NCI-H345 treated with DMSO at 0.1 percent for 48 hours (cell line): ENCODE measurements around the gene SYT1.

Source experiments
- DNase-seq: peaks from one replicate; lab custom pipeline; 2025; ENCODE audit not compliant: unreplicated experiment; lab: John Stamatoyannopoulos, UW

Gene SYT1

GRCh38 chr12:79053394-79053793 is 188.8 kb downstream of the SYT1 start:
- no peak for DNase-seq

GRCh38 chr12:79055926-79056674 is 191.5 kb downstream of the SYT1 start:
- no peak for DNase-seq

GRCh38 chr12:79056775-79057174 is 192.2 kb downstream of the SYT1 start:
- no peak for DNase-seq

- no peak for DNase-seq
Observed at GRCh38 chr12:79057540-79057939, 193.0 kb downstream of the SYT1 start.

GRCh38 chr12:79058342-79058741 is 193.8 kb downstream of the SYT1 start:
- no peak for DNase-seq

- DNase-seq, result no peak
Observed at GRCh38 chr12:79059557-79059956, 195.0 kb downstream of the SYT1 start.

GRCh38 chr12:79063258-79063657 is 198.7 kb downstream of the SYT1 start:
- no peak for DNase-seq

GRCh38 chr12:79067977-79068376 is 203.4 kb downstream of the SYT1 start:
- no peak for DNase-seq

- DNase-seq, result no peak
Observed at GRCh38 chr12:79069009-79069408, 204.4 kb downstream of the SYT1 start.

GRCh38 chr12:79071498-79071897 is 206.9 kb downstream of the SYT1 start:
- no peak for DNase-seq

GRCh38 chr12:79073506-79073905 is 208.9 kb downstream of the SYT1 start:
- DNase-seq, result no peak

GRCh38 chr12:79082595-79082994 is 218.0 kb downstream of the SYT1 start:
- no peak for DNase-seq

GRCh38 chr12:79083181-79083580 is 218.6 kb downstream of the SYT1 start:
- no peak for DNase-seq

GRCh38 chr12:79085106-79085682 is 220.6 kb downstream of the SYT1 start:
- no peak for DNase-seq

GRCh38 chr12:79086541-79087296 is 222.1 kb downstream of the SYT1 start:
- DNase-seq, result no peak

- no peak for DNase-seq
Observed at GRCh38 chr12:79098530-79098929, 234.0 kb downstream of the SYT1 start.

- no peak for DNase-seq
Observed at GRCh38 chr12:79108962-79109361, 244.4 kb downstream of the SYT1 start.

- DNase-seq, result no peak
Observed at GRCh38 chr12:79114896-79115295, 250.3 kb downstream of the SYT1 start.

GRCh38 chr12:79115743-79116142 is 251.2 kb downstream of the SYT1 start:
- DNase-seq, result no peak

- DNase-seq, result no peak
Observed at GRCh38 chr12:79119796-79120195, 255.2 kb downstream of the SYT1 start.

GRCh38 chr12:79121486-79121885 is 256.9 kb downstream of the SYT1 start:
- no peak for DNase-seq

GRCh38 chr12:79124385-79124784 is 259.8 kb downstream of the SYT1 start:
- no peak for DNase-seq
